ENCODE results near the gene FAAP100.

DNA sequence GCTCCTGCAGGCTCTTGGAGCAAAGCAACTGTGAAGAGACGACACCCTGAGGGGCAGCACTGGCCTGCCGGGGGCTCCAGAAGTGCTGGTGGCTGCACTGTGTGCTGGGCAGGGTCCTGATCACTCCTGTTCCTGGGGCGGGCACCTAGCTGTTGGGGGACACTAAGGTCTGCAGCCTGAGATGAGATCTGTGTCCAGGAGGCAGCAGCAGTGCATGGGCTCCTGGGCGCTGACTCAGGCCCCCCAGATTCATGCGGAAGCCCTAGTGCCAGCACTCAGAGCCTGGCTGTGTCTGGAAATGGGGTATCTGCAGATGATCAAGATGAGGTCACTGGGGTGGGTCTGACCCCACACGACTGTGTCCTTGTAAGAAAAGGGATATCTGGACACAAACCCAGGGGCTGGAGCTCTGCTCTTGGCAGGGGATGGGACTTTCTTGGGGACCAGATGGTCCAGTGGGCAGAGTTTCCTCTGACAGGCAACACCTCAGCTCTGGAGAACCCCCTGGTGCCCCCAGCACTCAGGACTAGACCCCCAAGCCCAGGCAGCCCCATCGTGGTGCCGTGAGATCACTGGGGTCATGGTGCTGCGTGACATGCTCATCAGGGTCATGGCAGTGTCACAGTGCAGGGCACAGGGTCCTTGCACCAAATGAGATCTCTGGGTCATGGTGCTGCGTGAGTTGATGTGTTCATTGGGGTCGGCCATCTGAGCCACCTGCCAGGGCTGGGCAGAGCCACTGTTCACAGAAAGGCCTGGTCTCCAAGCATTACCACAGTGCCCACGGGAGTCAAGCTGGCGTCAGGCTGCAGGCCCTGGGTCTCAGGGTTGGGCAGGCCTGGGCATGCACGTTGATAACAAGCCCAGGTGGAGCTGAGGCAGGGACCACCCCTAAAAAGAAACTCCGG is 9.5 kb downstream of the FAAP100 start:
- no peak for TF ChIP-seq POLR2A (IDR thresholded peaks at IDR 0.05)
- TF ChIP-seq, protein P1, sequence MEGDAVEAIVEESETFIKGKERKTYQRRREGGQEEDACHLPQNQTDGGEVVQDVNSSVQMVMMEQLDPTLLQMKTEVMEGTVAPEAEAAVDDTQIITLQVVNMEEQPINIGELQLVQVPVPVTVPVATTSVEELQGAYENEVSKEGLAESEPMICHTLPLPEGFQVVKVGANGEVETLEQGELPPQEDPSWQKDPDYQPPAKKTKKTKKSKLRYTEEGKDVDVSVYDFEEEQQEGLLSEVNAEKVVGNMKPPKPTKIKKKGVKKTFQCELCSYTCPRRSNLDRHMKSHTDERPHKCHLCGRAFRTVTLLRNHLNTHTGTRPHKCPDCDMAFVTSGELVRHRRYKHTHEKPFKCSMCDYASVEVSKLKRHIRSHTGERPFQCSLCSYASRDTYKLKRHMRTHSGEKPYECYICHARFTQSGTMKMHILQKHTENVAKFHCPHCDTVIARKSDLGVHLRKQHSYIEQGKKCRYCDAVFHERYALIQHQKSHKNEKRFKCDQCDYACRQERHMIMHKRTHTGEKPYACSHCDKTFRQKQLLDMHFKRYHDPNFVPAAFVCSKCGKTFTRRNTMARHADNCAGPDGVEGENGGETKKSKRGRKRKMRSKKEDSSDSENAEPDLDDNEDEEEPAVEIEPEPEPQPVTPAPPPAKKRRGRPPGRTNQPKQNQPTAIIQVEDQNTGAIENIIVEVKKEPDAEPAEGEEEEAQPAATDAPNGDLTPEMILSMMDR (IDR thresholded peaks at IDR 0.05), result no peak

Data from tibial nerve (tissue), 3 donors.